Ammon's horn (tissue), 1 donor: ENCODE results near the gene STARD5.
A peak's percentile ranks its signal among the peaks of the same experiment; 100 is the strongest.

ENCODE experiments used
- DNase-seq: peaks from one replicate; pipeline ENCODE4 v3.0.0-alpha.2; 2016; ENCODE audit warnings: low spot score

STARD5 gene

GRCh38 chr15:81311752-81312464, 12.0 kb downstream of the STARD5 start:
- DNase-seq, result peak; percentile 49

GRCh38 chr15:81310480-81310879, 13.5 kb downstream of the STARD5 start:
- no peak for DNase-seq

GRCh38 chr15:81309647-81310450, 14.1 kb downstream of the STARD5 start:
- DNase-seq, result no peak

GRCh38 chr15:81308260-81308659, 15.7 kb downstream of the STARD5 start:
- DNase-seq, result no peak

GRCh38 chr15:81304226-81304625, 19.7 kb downstream of the STARD5 start:
- DNase-seq, result peak; percentile 79

- DNase-seq, result no peak
Measured at GRCh38 chr15:81303244-81304225, 20.4 kb downstream of the STARD5 start.

- peak; percentile 46 for DNase-seq
Measured at GRCh38 chr15:81302701-81303109, 21.2 kb downstream of the STARD5 start.

GRCh38 chr15:81301815-81302399, 22.0 kb downstream of the STARD5 start:
- DNase-seq, result peak; percentile 70

GRCh38 chr15:81301385-81301784, 22.6 kb downstream of the STARD5 start:
- DNase-seq, result no peak

- no peak for DNase-seq
Measured at GRCh38 chr15:81299630-81300273, 24.2 kb downstream of the STARD5 start.

- no peak for DNase-seq
Measured at GRCh38 chr15:81299156-81299555, 24.8 kb downstream of the STARD5 start.

GRCh38 chr15:81298611-81299010, 25.3 kb downstream of the STARD5 start:
- no peak for DNase-seq

- DNase-seq, result no peak
Measured at GRCh38 chr15:81297603-81298575, 26.1 kb downstream of the STARD5 start.

- DNase-seq, result no peak
Measured at GRCh38 chr15:81297147-81297572, 26.8 kb downstream of the STARD5 start.

- DNase-seq, result peak; percentile 75
Measured at GRCh38 chr15:81296673-81297072, 27.3 kb downstream of the STARD5 start.

GRCh38 chr15:81296186-81296585, 27.8 kb downstream of the STARD5 start:
- no peak for DNase-seq

- no peak for DNase-seq
Measured at GRCh38 chr15:81295486-81296121, 28.3 kb downstream of the STARD5 start.

- DNase-seq, result no peak
Measured at GRCh38 chr15:81294516-81294880, 29.4 kb downstream of the STARD5 start.

- DNase-seq, result peak; percentile 52
Measured at GRCh38 chr15:81293728-81294515, 30.0 kb downstream of the STARD5 start.
